SK-N-SH treated with all-trans-retinoic acid at 6 μM for 48 hours (cell line): ENCODE measurements around the gene PEX5.

Experiments
- ATAC-seq: fragments of 200-7000 bp; cut with Tn5 transposase; 3 replicates; pipeline ENCODE4 v1.9.1; 2020; ENCODE audit warnings: mild to moderate bottlenecking, moderate library complexity
- ARNTL ChIP-seq: fragments of 450-650 bp; formaldehyde crosslinking; IDR thresholded peaks from 2 replicates; pipeline ENCODE4 v1.5.0; 2020; ENCODE audit warnings: low read depth, mild to moderate bottlenecking, moderate library complexity, borderline replicate concordance
- BACH2 ChIP-seq: fragments of 250-450 bp; sonication (Bioruptor Pico); IDR thresholded peaks from 2 replicates; pipeline ENCODE4 v1.9.0; 2021; ENCODE audit warnings: mild to moderate bottlenecking, borderline replicate concordance
- CSDC2 ChIP-seq: fragments of 250-450 bp; sonication (Bioruptor Pico); IDR thresholded peaks from 2 replicates; pipeline ENCODE4 v1.5.0; 2020; ENCODE audit warnings: mild to moderate bottlenecking, moderate library complexity
- CSRNP3 ChIP-seq: fragments of 250-450 bp; sonication (Bioruptor Pico); IDR thresholded peaks from 2 replicates; pipeline ENCODE4 v1.5.1; 2021; ENCODE audit warnings: mild to moderate bottlenecking, moderate library complexity
- ESRRG ChIP-seq: fragments of 250-450 bp; sonication (Bioruptor Pico); IDR thresholded peaks from 2 replicates; pipeline ENCODE4 v1.6.1; 2021; ENCODE audit warnings: mild to moderate bottlenecking
- GLIS3 ChIP-seq: fragments of 250-450 bp; sonication (Bioruptor Pico); IDR thresholded peaks from 2 replicates; pipeline ENCODE4 v1.5.0; 2020; ENCODE audit warnings: mild to moderate bottlenecking, moderate library complexity
- ISL1 ChIP-seq: fragments of 250-450 bp; sonication (Bioruptor Pico); IDR thresholded peaks from 2 replicates; pipeline ENCODE4 v2.1.2; 2022; ENCODE audit warnings: mild to moderate bottlenecking, moderate library complexity
- OSR1 ChIP-seq: fragments of 250-450 bp; sonication (Bioruptor Pico); IDR thresholded peaks from 2 replicates; pipeline ENCODE4 v1.8.0; 2022; ENCODE audit warnings: moderate library complexity, mild to moderate bottlenecking, inconsistent platforms
- PATZ1 ChIP-seq: fragments of 250-450 bp; sonication (Bioruptor Pico); IDR thresholded peaks from 2 replicates; pipeline ENCODE4 v1.8.0; 2020; ENCODE audit warnings: mild to moderate bottlenecking, moderate library complexity, borderline replicate concordance
- POU6F1 ChIP-seq: fragments of 250-450 bp; sonication (Bioruptor Pico); IDR thresholded peaks from 2 replicates; pipeline ENCODE4 v1.8.0; 2021; ENCODE audit warnings: low read depth, mild to moderate bottlenecking, moderate library complexity, borderline replicate concordance
- PPARA ChIP-seq: fragments of 250-450 bp; sonication (Bioruptor Pico); IDR thresholded peaks from 2 replicates; pipeline ENCODE4 v1.5.0; 2020; ENCODE audit warnings: mild to moderate bottlenecking, borderline replicate concordance
- RARB ChIP-seq: fragments of 250-450 bp; sonication (Bioruptor Pico); IDR thresholded peaks from 2 replicates; pipeline ENCODE4 v1.8.0; 2021; ENCODE audit warnings: mild to moderate bottlenecking, moderate library complexity
- SNAI2 ChIP-seq: fragments of 250-450 bp; sonication (Bioruptor Pico); IDR thresholded peaks from 2 replicates; pipeline ENCODE4 v1.5.0; 2020; ENCODE audit warnings: mild to moderate bottlenecking, moderate library complexity
- TCF4 ChIP-seq: fragments of 250-450 bp; sonication (Bioruptor Pico); IDR thresholded peaks from 2 replicates; pipeline ENCODE4 v1.8.0; 2021; ENCODE audit warnings: mild to moderate bottlenecking, moderate library complexity, borderline replicate concordance
- TOX ChIP-seq: fragments of 250-450 bp; sonication (Bioruptor Pico); IDR thresholded peaks from 2 replicates; pipeline ENCODE4 v1.8.0; 2021; ENCODE audit warnings: mild to moderate bottlenecking, moderate library complexity, borderline replicate concordance
- TSHZ2 ChIP-seq: fragments of 250-450 bp; sonication (Bioruptor Pico); IDR thresholded peaks from 2 replicates; pipeline ENCODE4 v1.5.0; 2020; ENCODE audit warnings: mild to moderate bottlenecking, moderate library complexity
- ZC3H10 ChIP-seq: fragments of 250-450 bp; sonication (Bioruptor Pico); IDR thresholded peaks from 2 replicates; pipeline ENCODE4 v1.5.1; 2021; ENCODE audit warnings: mild to moderate bottlenecking, moderate library complexity
- ZFP3 ChIP-seq: fragments of 250-450 bp; sonication (Bioruptor Pico); IDR thresholded peaks from 2 replicates; pipeline ENCODE4 v1.5.0; 2020; ENCODE audit warnings: mild to moderate bottlenecking, moderate library complexity
- ZFP30 ChIP-seq: fragments of 450-650 bp; formaldehyde crosslinking; IDR thresholded peaks from 2 replicates; pipeline ENCODE4 v1.5.0; 2022; ENCODE audit warnings: mild to moderate bottlenecking, moderate library complexity
- ZNF565 ChIP-seq: fragments of 450-650 bp; formaldehyde crosslinking; conservative IDR thresholded peaks from 2 replicates; pipeline ENCODE4 v1.5.0; 2020; ENCODE audit warnings: low read depth, mild to moderate bottlenecking, moderate library complexity
- ZNF70 ChIP-seq: fragments of 450-650 bp; formaldehyde crosslinking; IDR thresholded peaks from 2 replicates; pipeline ENCODE4 v1.5.0; 2020; ENCODE audit warnings: mild to moderate bottlenecking, moderate library complexity
- ZNF8 ChIP-seq: fragments of 450-650 bp; formaldehyde crosslinking; IDR thresholded peaks from 2 replicates; pipeline ENCODE4 v1.5.0; 2020; ENCODE audit warnings: mild to moderate bottlenecking, moderate library complexity

The PEX5 gene

GRCh38 chr12:7217475-7218069, 28.1 kb downstream of the PEX5 start:
- TF ChIP-seq ZNF565, result no peak
- TF ChIP-seq PATZ1 (CRISPR knock-in tag), result no peak
- no peak for TF ChIP-seq ISL1 (CRISPR knock-in tag)
- TF ChIP-seq ZC3H10, result no peak
- no peak for TF ChIP-seq TOX (CRISPR knock-in tag)
- TF ChIP-seq BACH2, result no peak
- TF ChIP-seq ZNF70 (CRISPR knock-in tag), result no peak
- no peak for TF ChIP-seq ZFP30 (CRISPR knock-in tag)
- no peak for TF ChIP-seq OSR1
- no peak for TF ChIP-seq CSRNP3 (CRISPR knock-in tag)
- no peak for TF ChIP-seq TSHZ2 (CRISPR knock-in tag)
- no peak for TF ChIP-seq ZFP3
- no peak for TF ChIP-seq CSDC2 (CRISPR knock-in tag)
- no peak for ATAC-seq

GRCh38 chr12:7219599-7220243, 30.2 kb downstream of the PEX5 start:
- no peak for TF ChIP-seq PATZ1 (CRISPR knock-in tag)
- TF ChIP-seq ISL1 (CRISPR knock-in tag), result no peak
- peak; percentile 87 for ATAC-seq

GRCh38 chr12:7221486-7221885, 32.0 kb downstream of the PEX5 start:
- no peak for ATAC-seq
- TF ChIP-seq ZFP3, result no peak
- no peak for TF ChIP-seq CSDC2 (CRISPR knock-in tag)
- no peak for TF ChIP-seq ARNTL (CRISPR knock-in tag)
- TF ChIP-seq TCF4 (CRISPR knock-in tag), result no peak
- TF ChIP-seq ZNF8 (CRISPR knock-in tag), result no peak
- TF ChIP-seq SNAI2, result no peak
- TF ChIP-seq ZFP30 (CRISPR knock-in tag), result no peak
- TF ChIP-seq ZNF565, result no peak
- no peak for TF ChIP-seq PPARA (CRISPR knock-in tag)
- no peak for TF ChIP-seq GLIS3 (CRISPR knock-in tag)
- TF ChIP-seq RARB, result no peak
- no peak for TF ChIP-seq ESRRG (CRISPR knock-in tag)
- no peak for TF ChIP-seq CSRNP3 (CRISPR knock-in tag)
- no peak for TF ChIP-seq TOX (CRISPR knock-in tag)
- no peak for TF ChIP-seq TSHZ2 (CRISPR knock-in tag)
- TF ChIP-seq POU6F1 (CRISPR knock-in tag), result no peak
